ENCODE results near the gene KRI1. TPM values are rescaled to one million over a fixed set of nuclear protein-coding genes. Genes with fewer than 3 reads are reported as not detected.
A peak's percentile ranks its signal among the peaks of the same experiment; 100 is the strongest.

The KRI1 gene
- total and polyA plus RNA-seq, 4 donors, result 12.8 to 26.0 (median 19.1) TPM

DNA sequence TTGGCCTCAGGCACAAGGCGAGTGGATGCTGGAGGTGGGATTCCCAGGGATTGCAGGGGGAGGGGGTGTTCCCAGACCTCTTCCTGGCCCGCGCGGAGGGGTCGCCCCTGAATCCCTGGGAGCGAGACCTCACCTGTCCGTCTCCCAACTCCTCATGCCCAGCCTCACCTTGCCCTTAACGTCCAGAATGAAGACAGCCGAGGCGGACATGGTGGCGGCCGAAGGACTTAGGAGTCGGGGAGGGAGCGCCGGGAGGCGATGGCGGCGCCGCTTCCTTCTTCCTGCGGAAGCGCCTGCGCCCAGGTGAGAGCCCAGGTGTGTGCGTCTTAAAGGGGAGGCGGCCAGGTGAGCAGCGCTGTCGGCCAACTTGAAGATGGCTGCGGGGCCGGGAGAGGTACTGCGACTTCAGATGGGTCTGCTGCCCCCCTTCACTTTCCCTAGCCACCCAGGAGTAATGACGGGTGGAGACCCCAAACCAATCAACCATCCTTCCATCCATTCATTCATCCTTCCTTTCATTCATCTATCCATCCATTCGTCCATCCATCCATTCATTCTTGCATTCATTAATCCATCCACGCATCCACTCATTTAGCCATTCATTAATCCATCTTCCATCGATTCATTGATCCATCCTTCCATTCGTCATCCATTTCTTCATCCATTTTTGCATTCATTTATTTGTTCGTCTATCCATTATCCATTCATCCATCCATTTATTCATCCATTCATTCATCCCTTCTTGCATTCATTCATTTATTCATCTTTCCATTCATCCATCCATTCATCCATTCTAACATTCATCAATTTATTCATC, 21.4 kb upstream of the KRI1 start, which contains the start of gene AP1M2:
Gene AP1M2, minus strand, starts transcription at position 291 of the 817 bp plus-strand sequence. Its CDS starts 81 bp downstream, at position 210.
- H3K27ac ChIP-seq (ENCODE audit: low read depth in 1 of 2, low read length in 1 of 2), result peak within 1 kb of the TSS in 1 of 2 donors; percentile 58
- no peaks in the 10 kb centered on the region for H3K36me3 ChIP-seq (ENCODE audit: control insufficient read depth in 4 of 4, insufficient read depth in 4 of 4, low read length in 4 of 4)
- no peak within 1 kb of the TSS for H3K9ac ChIP-seq (ENCODE audit: insufficient read depth in 1 of 2, low read length in 2 of 2)
- peak within 1 kb of the TSS; percentile 44 for H3K4me3 ChIP-seq
- peaks cover 0 to 15% (median 10%) of the 10 kb centered on the region in 3 donors for H3K27me3 ChIP-seq (ENCODE audit: control insufficient read depth in 3 of 3, insufficient read depth in 3 of 3, low read length in 2 of 3)
- ATAC-seq (ENCODE audit: insufficient read depth, low FRiP score) (peak; percentile 78), DNase-seq (peak in 1 of 3 donors; percentile 21)
- H3K9me3 ChIP-seq (ENCODE audit: control insufficient read depth in 4 of 4, insufficient read depth in 3 of 4, low read length in 3 of 4), result no peaks in the 10 kb centered on the region
- TF ChIP-seq CTCF (IDR thresholded peaks at IDR 0.05; ENCODE audit: control extremely low read depth, extremely low read depth), result no peak
- 32 to 33% methylated on average over 33 to 35 of the region's 35 CpGs for WGBS, 2 donors
- peaks cover 0 to 2% (median 0%) of the 10 kb centered on the region in 5 donors for H3K4me1 ChIP-seq (ENCODE audit: control insufficient read depth in 5 of 5, insufficient read depth in 5 of 5, low read length in 5 of 5)

DNA sequence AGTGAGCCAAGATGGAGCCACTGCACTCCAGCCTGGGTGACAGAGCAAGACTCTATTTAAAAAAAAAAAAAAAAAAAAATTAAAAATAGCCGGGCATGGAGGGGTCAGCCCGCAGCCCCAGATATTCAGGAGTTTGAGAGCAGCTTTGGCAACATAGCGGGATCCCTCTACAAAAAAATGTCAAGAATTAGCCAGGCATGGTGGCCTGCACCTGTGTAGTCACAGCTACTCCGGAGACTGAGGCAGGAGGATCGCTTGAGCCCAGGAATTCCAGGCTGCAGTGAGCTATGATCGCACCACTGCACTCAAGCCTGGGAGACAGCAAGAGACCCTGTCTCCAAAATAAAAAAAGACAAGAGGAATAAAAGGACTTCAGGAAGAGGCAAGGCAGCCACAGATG, 20.6 kb upstream of the KRI1 start:
- no peaks in the 10 kb centered on the region for H3K36me3 ChIP-seq (ENCODE audit: control insufficient read depth in 4 of 4, insufficient read depth in 4 of 4, low read length in 4 of 4)
- H3K27me3 ChIP-seq (ENCODE audit: control insufficient read depth in 3 of 3, insufficient read depth in 3 of 3, low read length in 2 of 3), result peaks cover 0 to 15% (median 10%) of the 10 kb centered on the region in 3 donors
- H3K9ac ChIP-seq (ENCODE audit: insufficient read depth in 1 of 2, low read length in 2 of 2), result no peak overlapping the region
- TF ChIP-seq CTCF (IDR thresholded peaks at IDR 0.05; ENCODE audit: control extremely low read depth, extremely low read depth), result no peak
- 63 to 85% methylated on average over 6 of the region's 6 CpGs for WGBS, 2 donors
- no peaks in the 10 kb centered on the region for H3K9me3 ChIP-seq (ENCODE audit: control insufficient read depth in 4 of 4, insufficient read depth in 3 of 4, low read length in 3 of 4)
- ATAC-seq (ENCODE audit: insufficient read depth, low FRiP score), result no peak
- H3K4me1 ChIP-seq (ENCODE audit: control insufficient read depth in 5 of 5, insufficient read depth in 5 of 5, low read length in 5 of 5), result peaks cover 0 to 2% (median 0%) of the 10 kb centered on the region in 5 donors
- H3K27ac ChIP-seq (ENCODE audit: low read depth in 1 of 2, low read length in 1 of 2), result no peak overlapping the region
- DNase-seq, result no peak
- H3K4me3 ChIP-seq, result no peak overlapping the region

DNA sequence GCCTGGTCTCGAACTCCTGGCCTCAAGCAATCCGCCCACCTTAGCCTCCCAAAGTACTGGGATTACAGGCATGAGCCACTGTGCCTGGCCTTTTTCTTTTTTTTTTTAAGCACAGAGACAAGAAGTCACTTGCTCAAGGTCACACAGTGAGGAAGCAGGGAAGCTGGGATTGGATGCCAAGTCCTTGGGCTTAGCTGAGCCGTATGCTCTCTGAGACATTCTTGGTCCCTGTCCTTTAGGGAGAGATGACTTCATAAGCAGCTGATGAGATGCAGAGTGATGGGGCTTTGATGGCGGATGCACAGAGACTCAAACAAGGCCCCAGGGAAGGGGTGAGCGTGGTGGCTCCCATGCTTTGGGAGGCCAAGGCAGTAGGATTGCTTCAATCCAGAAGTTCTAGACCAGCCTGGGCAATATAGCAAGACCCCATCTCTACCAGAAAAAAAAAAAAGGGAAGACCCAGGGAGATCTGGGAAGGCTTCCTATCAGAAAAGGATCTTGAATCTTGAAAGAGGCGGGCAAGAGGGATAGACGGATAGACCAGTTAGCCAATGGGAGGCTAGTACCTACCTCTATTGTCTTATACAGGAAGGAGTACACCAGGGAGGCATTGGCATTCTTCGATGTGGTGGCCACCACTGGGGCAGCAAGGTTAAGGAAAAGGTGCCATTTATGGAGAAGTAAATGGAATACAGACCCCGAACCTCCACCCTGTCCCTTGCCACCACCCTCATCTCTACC, 17.4 kb upstream of the KRI1 start:
- no peak overlapping the region for H3K27ac ChIP-seq (ENCODE audit: low read depth in 1 of 2, low read length in 1 of 2)
- H3K4me3 ChIP-seq, result no peak overlapping the region
- TF ChIP-seq CTCF (IDR thresholded peaks at IDR 0.05; ENCODE audit: control extremely low read depth, extremely low read depth), result no peak
- peaks cover 0 to 2% (median 0%) of the 10 kb centered on the region in 5 donors for H3K4me1 ChIP-seq (ENCODE audit: control insufficient read depth in 5 of 5, insufficient read depth in 5 of 5, low read length in 5 of 5)
- peaks cover 0 to 15% (median 10%) of the 10 kb centered on the region in 3 donors for H3K27me3 ChIP-seq (ENCODE audit: control insufficient read depth in 3 of 3, insufficient read depth in 3 of 3, low read length in 2 of 3)
- H3K36me3 ChIP-seq (ENCODE audit: control insufficient read depth in 4 of 4, insufficient read depth in 4 of 4, low read length in 4 of 4), result no peaks in the 10 kb centered on the region
- H3K9me3 ChIP-seq (ENCODE audit: control insufficient read depth in 4 of 4, insufficient read depth in 3 of 4, low read length in 3 of 4), result no peaks in the 10 kb centered on the region
- 82 to 93% methylated on average over 9 of the region's 9 CpGs for whole genome bisulfite sequencing, 2 donors
- no peak overlapping the region for H3K9ac ChIP-seq (ENCODE audit: insufficient read depth in 1 of 2, low read length in 2 of 2)
- DNase-seq, result no peak
- no peak for ATAC-seq (ENCODE audit: insufficient read depth, low FRiP score)

Measured in lung (tissue), 12 donors.